OCI-LY3 (cell line): ENCODE measurements around the gene RLIM.

Experiments used
- H2AFZ ChIP-seq: fragments of 200-600, 300-600 bp; shearing (Covaris generic); 2 replicates; pipeline ENCODE4 v1.6.0; 2014; ENCODE audit warnings: antibody characterized with exemption, low read depth, low read length
- H3K27ac ChIP-seq: fragments of 200-600, 300-600 bp; sonication (generic); 2 replicates; pipeline ENCODE4 v1.5.1; 2014; ENCODE audit warnings: mild to moderate bottlenecking, low read length, moderate library complexity, mixed read lengths
- H3K27me3 ChIP-seq: fragments of 200-600, 300-600 bp; sonication (generic); 2 replicates; pipeline ENCODE4 v1.6.1; 2014; ENCODE audit warnings: low read depth, low read length, mixed read lengths
- H3K36me3 ChIP-seq: fragments of 200-600, 300-600 bp; sonication (generic); replicated peaks from 2 replicates; pipeline ENCODE3; 2014; ENCODE audit warnings: low read depth, low read length, mixed read lengths
- H3K4me1 ChIP-seq: fragments of 300-600, 200-600 bp; sonication (generic); 2 replicates; pipeline ENCODE4 v1.6.1; 2014; ENCODE audit warnings: low read length, mixed read lengths
- H3K4me2 ChIP-seq: fragments of 200-600, 300-600 bp; sonication (generic); 2 replicates; pipeline ENCODE4 v1.6.1; 2014; ENCODE audit warnings: low read length, mixed read lengths
- H3K4me3 ChIP-seq: fragments of 300-600, 200-600 bp; sonication (generic); 2 replicates; pipeline ENCODE4 v1.5.1; 2014; ENCODE audit warnings: antibody characterized with exemption, mild to moderate bottlenecking, low read length, moderate library complexity
- H3K79me2 ChIP-seq: fragments of 300-600, 200-600 bp; shearing (Covaris generic); 2 replicates; pipeline ENCODE4 v1.6.1; 2014; ENCODE audit warnings: mild to moderate bottlenecking, low read length, mixed read lengths
- H3K9ac ChIP-seq: fragments of 300-600, 200-600 bp; shearing (Covaris generic); 2 replicates; pipeline ENCODE4 v1.6.0; 2014; ENCODE audit warnings: mild to moderate bottlenecking, low read length, moderate library complexity
- H3K9me3 ChIP-seq: fragments of 200-600, 300-600 bp; shearing (Covaris generic); 2 replicates; pipeline ENCODE4 v1.6.1; 2014; ENCODE audit warnings: low read length, mixed read lengths; ENCODE audit not compliant: insufficient read depth
- H4K20me1 ChIP-seq: fragments of 200-600, 300-600 bp; sonication (generic); 2 replicates; pipeline ENCODE4 v1.6.1; 2016; ENCODE audit warnings: low read length, mixed read lengths; ENCODE audit not compliant: insufficient read depth
- EZH2phosphoT487 ChIP-seq: fragments of 200-600 bp; shearing (Covaris generic); IDR thresholded peaks from 2 replicates; pipeline ENCODE4 v1.6.1; 2018; ENCODE audit warnings: antibody characterized with exemption, mixed run types, low read depth
- TF ChIP-seq, protein P1 (sequence below): fragments of 200-600, 300-600 bp; sonication (generic); IDR thresholded peaks from 2 replicates; pipeline ENCODE4 v1.5.1; 2014; ENCODE audit warnings: antibody characterized with exemption, low read length, low read depth

The RLIM gene

DNA sequence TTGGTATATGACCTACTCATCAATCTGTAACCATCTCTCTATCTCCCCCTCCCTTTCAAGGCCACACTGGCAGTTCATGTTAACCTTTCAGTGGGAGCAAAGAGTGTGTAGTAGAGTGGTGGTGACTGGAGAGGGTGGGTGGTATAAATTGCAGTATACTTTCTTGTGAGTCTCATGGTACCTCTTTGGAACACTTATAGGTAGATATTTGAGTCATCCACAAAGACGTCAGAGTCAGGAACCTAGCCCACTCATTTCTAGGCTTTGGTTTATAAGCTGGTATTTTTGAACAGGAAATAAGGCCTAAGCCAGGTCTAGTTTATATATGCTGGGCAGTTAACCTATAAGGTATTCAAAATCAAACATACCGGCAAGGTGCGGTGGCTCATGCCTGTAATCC, 36.3 kb downstream of the RLIM start:
- no peaks in the 10 kb centered on the region for H3K27me3 ChIP-seq
- TF ChIP-seq, protein P1, sequence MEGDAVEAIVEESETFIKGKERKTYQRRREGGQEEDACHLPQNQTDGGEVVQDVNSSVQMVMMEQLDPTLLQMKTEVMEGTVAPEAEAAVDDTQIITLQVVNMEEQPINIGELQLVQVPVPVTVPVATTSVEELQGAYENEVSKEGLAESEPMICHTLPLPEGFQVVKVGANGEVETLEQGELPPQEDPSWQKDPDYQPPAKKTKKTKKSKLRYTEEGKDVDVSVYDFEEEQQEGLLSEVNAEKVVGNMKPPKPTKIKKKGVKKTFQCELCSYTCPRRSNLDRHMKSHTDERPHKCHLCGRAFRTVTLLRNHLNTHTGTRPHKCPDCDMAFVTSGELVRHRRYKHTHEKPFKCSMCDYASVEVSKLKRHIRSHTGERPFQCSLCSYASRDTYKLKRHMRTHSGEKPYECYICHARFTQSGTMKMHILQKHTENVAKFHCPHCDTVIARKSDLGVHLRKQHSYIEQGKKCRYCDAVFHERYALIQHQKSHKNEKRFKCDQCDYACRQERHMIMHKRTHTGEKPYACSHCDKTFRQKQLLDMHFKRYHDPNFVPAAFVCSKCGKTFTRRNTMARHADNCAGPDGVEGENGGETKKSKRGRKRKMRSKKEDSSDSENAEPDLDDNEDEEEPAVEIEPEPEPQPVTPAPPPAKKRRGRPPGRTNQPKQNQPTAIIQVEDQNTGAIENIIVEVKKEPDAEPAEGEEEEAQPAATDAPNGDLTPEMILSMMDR: no peak
- no peak for TF ChIP-seq EZH2phosphoT487

GRCh38 chrX:74557378-74557777, 57.0 kb downstream of the RLIM start:
- Histone ChIP-seq H3K4me1 (no peaks in the 10 kb centered on the region), H3K79me2 (no peaks in the 10 kb centered on the region), H3K36me3 (no peaks in the 10 kb centered on the region), H3K4me2 (no peak overlapping the region), H4K20me1 (no peaks in the 10 kb centered on the region), H2AFZ (no peak overlapping the region), H3K4me3 (no peak overlapping the region), H3K27me3 (no peaks in the 10 kb centered on the region), H3K9ac (no peak overlapping the region), H3K27ac (no peak overlapping the region), H3K9me3 (no peaks in the 10 kb centered on the region)
- TF ChIP-seq, protein P1: no peak
- TF ChIP-seq EZH2phosphoT487: no peak

More for the DNA sequence above, 36.3 kb downstream of the RLIM start:
- H3K9ac ChIP-seq: no peak overlapping the region
- H3K9me3 ChIP-seq: no peaks in the 10 kb centered on the region
- peaks cover 4% of the 10 kb centered on the region for H3K36me3 ChIP-seq
- no peaks in the 10 kb centered on the region for H3K79me2 ChIP-seq
- H3K4me2 ChIP-seq: no peak overlapping the region
- no peak overlapping the region for H3K4me3 ChIP-seq
- no peak overlapping the region for H2AFZ ChIP-seq
- H3K4me1 ChIP-seq: no peaks in the 10 kb centered on the region
- H3K27ac ChIP-seq: no peak overlapping the region
- H4K20me1 ChIP-seq: no peaks in the 10 kb centered on the region

DNA sequence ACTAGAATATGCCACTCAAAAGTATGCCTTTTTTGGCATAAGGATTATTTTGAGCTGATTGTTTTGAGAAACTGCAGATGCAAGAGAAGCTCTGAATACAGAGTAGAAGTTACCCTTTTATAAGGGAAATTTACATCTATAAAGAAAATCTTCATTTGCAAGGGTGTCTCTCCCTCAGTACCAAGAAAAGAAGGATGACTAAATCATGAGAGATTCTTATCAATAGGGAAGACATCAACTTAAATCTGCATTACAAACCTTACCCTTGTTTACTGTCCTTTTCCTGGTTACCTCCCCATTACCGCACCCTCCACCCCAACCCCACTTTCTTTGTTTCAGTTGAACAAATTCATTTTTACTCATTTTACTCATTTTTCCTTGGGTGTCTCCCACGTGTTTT, 62.5 kb downstream of the RLIM start:
- TF ChIP-seq, protein P1: no peak
- TF ChIP-seq EZH2phosphoT487: no peak
- H2AFZ ChIP-seq: no peak overlapping the region
- H3K9me3 ChIP-seq: no peaks in the 10 kb centered on the region
- no peaks in the 10 kb centered on the region for H3K79me2 ChIP-seq
- no peaks in the 10 kb centered on the region for H3K27me3 ChIP-seq
- no peak overlapping the region for H3K4me3 ChIP-seq
- no peaks in the 10 kb centered on the region for H4K20me1 ChIP-seq
- peaks cover 8% of the 10 kb centered on the region for H3K4me1 ChIP-seq
- no peak overlapping the region for H3K27ac ChIP-seq
- no peak overlapping the region for H3K4me2 ChIP-seq
- H3K36me3 ChIP-seq: no peaks in the 10 kb centered on the region
- H3K9ac ChIP-seq: no peak overlapping the region

GRCh38 chrX:74550295-74550802, 64.1 kb downstream of the RLIM start:
- Histone ChIP-seq H3K4me3 (peak overlapping the region; percentile 68), H2AFZ (0 out of 2 replicates have a peak overlapping the region, but pooled peaks have one; percentile 52), H3K4me1 (peaks cover 8% of the 10 kb centered on the region), H3K27ac (no peak overlapping the region), H3K79me2 (no peaks in the 10 kb centered on the region), H4K20me1 (no peaks in the 10 kb centered on the region), H3K36me3 (no peaks in the 10 kb centered on the region), H3K9ac (peak overlapping the region; percentile 50; the same call in 1 of the 2 replicates), H3K4me2 (peak overlapping the region; percentile 94), H3K27me3 (no peaks in the 10 kb centered on the region), H3K9me3 (no peaks in the 10 kb centered on the region)
- TF ChIP-seq EZH2phosphoT487: no peak
- TF ChIP-seq, protein P1: peak; percentile 97
